Kidney glomerular epithelial cell (primary cell): Measurements from ENCODE around the gene NDUFB6.
"Not testable (repeated sequence)": the region's sequence is repeated elsewhere in the genome, so short reads cannot be mapped to it uniquely, and the experiment has no call there.

Source experiments
- DNase-seq: peaks from one replicate; lab custom pipeline; 2025; lab: John Stamatoyannopoulos, UW

Gene NDUFB6

GRCh38 chr9:32572900-32573523 is at the start of gene NDUFB6:
Gene NDUFB6 (minus strand): TSS chr9:32573159. CDS start chr9:32573060, 99 bp downstream.
- peak; percentile 86 for DNase-seq

- DNase-seq: no peak
Observed at GRCh38 chr9:32618261-32618660, 45.3 kb upstream of the NDUFB6 start.

GRCh38 chr9:32606811-32607210 is 33.9 kb upstream of the NDUFB6 start:
- DNase-seq: no peak

DNA sequence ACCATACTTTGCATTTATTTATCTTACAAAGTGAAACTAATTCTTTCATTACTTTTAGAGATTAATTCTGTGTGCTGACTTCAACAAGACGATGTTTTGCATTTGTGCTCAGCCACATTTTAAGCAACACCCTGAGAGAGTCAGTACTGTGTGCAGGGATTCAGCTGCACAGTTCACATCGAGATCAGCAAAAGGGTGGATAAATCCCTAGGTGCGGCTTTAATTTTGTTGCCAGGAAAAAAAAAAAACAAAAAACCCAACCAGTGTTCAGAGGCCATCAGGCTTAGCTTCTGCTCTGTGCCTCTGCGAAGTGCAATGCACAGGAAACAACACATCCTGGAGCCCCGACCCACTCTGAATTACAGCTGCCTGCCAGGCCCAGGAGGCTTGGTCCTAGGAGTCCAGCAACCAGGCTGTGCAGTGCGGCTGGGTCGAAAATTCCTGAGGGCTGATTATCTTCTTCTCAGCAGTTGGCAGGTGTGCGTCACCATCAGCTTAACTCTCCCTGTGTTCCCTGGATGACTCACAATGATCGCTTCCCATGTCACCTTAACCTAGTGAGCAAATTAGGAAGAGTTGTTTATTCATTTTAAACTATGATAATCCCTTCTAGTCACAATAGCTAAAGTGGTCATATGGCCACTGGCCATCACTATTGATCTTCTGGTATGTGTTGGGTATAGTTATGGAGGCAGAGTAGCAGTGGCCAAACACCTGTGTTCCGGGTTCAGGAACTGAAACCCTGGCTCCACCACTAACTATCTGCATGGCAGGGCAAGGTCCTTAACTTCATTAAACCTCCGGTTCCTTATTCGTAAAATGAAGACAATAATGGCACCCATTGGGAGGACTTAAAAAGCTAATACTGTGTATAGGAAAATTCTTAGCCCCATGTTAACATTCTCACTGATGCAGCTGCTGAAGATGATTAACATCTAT is 31.2 kb upstream of the NDUFB6 start:
- no peak for DNase-seq

- DNase-seq: not testable (repeated sequence)
Observed at GRCh38 chr9:32599021-32599420, 26.1 kb upstream of the NDUFB6 start.

GRCh38 chr9:32596936-32597335 is 24.0 kb upstream of the NDUFB6 start:
- DNase-seq: no peak

DNA sequence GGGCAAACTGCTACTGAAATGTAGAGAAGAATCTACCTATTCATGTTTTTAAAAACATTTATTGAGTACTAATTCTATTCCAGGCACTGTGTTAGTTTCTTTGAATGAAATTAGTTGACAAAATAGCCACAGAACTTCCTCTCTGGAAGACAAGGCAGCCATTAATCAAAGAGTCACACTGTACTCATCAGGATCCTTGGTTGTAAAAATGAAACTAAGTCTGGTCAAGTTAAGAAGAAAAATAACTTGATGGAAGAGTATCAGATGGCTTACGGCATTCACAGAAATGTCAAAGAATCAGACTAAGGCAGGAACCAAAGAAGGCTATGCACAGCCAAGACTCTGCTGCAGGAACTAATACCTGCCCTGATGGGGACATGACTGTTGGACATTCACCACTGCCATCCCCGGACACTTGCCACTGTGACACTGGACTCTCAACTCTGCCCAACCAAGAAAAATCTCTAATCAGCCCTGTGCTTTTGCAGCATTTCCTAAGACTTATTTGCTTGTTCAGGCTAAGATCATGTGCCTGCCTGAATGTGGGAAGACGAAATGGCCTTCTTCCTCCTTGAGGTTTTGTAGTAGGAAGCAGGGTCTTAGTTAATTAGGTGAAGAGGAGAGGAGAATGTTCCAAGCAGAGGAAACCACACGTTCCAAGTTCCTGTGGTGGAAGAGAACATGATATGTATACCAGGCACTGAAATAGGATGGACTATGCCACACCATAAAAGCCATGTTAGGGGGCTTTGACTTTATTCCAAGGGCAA is 23.3 kb upstream of the NDUFB6 start:
- no peak for DNase-seq

GRCh38 chr9:32590898-32591297 is 17.9 kb upstream of the NDUFB6 start:
- no peak for DNase-seq

- DNase-seq: no peak
Observed at GRCh38 chr9:32590476-32590875, 17.5 kb upstream of the NDUFB6 start.

- peak; percentile 52 for DNase-seq
Observed at GRCh38 chr9:32589083-32589723, 16.2 kb upstream of the NDUFB6 start.

DNA sequence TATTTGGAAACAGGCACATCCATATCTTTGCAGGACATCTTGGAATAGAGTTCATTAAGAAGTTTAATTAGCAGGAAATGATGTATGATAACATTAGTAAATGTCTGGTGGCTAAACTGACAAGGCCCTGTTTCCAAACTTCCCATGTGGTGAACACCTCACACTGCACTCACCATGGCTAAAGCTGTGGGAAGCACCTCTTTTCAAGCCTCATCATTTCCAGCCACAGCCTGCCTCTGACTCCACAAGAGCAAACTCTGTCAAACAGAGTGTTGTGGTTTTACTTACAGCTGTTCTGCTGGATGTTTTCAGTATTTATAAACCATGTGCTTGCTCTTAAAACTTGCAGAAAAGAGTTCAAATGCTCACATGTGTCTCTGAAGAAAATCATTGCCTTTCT is 14.9 kb upstream of the NDUFB6 start:
- no peak for DNase-seq

DNA sequence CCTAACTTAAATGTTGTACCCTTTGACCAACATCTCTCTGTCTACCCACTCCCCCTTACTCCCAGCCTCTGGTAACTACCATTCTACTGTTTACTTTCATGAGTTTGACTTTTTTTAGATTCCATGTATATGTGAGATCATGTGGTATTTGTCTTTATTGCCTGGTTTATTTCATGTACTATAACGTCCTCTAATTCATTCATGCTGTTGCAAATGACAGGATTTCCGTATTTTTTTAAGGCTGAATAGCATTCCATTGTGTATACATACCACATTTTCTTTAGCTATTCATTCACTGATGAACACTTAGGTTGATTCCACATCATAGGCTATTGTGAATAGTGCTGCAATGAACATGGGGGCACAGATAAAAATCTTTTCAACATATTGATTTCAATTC is 11.8 kb upstream of the NDUFB6 start:
- DNase-seq: no peak

GRCh38 chr9:32581512-32582143 is 8.7 kb upstream of the NDUFB6 start:
- DNase-seq: peak; percentile 69

- DNase-seq: peak; percentile 11
Observed at GRCh38 chr9:32580631-32581300, 7.8 kb upstream of the NDUFB6 start.

DNA sequence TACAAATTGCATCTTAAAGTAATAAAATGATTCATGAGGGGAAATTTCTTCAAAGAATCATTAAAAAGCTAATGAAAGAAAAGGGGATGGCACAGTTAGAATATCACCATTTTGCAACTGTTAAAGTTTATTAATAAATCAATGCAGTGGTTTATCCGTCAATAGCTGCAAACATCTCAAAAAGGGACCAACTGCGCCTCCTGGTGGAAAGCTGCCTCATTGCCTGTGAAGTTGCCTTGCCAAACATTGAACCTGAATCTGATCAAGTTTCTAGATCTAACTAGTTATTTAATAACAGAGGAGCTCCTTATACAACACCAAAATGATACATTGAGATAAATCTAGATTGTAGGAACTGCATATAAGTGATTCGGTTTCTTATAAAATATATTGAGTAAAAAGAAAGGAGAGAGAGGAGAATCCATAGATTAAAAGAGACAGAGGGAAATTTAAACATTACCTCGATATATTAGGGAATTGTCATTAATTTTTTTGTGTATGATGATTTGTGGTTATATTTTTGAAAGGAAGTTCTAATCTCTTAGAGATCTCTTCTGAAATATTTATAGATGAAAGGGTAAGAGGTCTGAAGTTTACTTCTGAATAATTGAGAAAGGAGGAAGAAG is 6.9 kb upstream of the NDUFB6 start:
- peak; percentile 28 for DNase-seq

DNA sequence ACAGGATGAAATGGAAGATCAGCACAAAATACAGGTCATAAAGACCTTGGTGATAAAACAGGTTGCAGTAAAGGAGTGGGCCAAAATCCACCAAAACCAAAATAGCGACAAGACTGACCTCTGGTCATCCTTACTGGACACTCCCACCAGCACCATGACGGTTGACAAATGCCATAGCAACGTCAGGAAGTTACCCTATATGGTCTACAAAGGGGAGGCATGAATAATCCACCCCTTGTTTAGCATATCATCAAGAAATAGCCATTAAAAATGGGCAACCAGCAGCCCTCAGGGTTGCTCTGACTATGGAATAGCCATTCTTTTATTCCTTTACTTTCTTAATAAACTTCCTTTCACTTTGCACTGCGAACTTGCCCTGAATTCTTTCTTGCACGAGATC is 6.0 kb upstream of the NDUFB6 start:
- no peak for DNase-seq

DNA sequence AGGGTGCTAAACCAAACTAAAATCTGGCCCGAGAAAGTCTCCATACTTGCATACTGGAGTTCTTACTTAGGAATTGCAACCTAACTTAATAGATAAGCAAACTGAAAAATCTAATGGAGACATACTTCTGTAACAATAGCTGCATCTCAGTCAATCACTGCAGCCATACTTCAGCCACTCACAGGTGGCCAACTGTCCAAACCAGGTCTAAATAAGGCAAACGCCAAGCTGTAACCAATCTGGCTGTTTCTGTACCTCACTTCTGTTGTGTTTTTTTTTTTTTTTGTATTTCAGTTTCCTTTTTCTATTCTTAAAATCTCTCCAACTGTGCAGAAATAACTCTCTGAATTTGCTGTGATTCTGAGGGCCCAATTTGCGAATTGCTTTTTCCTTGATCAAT is 4.4 kb upstream of the NDUFB6 start:
- no peak for DNase-seq

- no peak for DNase-seq
Observed at GRCh38 chr9:32574858-32575257, 1.9 kb upstream of the NDUFB6 start.

GRCh38 chr9:32573821-32574220 is 862 bp upstream of the NDUFB6 start:
- DNase-seq: no peak
